Retinal pigment epithelial cell (primary cell): Measurements from ENCODE around the gene BRWD1.

Experiments used
- DNase-seq: peaks from one replicate; pipeline ENCODE4 v3.0.0-alpha.2; 2010; ENCODE audit warnings: low read depth
- H3K4me3 ChIP-seq: 2 replicates; pipeline ENCODE4 v1.5.1; 2011; ENCODE audit warnings: mild to moderate bottlenecking, low read length, control low read depth, moderate library complexity
- TF ChIP-seq, protein P1 (sequence below): conservative IDR thresholded peaks from 2 replicates; pipeline ENCODE4 v1.5.1; 2011; ENCODE audit warnings: low read depth, low read length, control low read depth, inconsistent platforms

The BRWD1 gene

GRCh38 chr21:39313042-39313570 is 326 bp downstream of the BRWD1 start:
- TF ChIP-seq, protein P1, sequence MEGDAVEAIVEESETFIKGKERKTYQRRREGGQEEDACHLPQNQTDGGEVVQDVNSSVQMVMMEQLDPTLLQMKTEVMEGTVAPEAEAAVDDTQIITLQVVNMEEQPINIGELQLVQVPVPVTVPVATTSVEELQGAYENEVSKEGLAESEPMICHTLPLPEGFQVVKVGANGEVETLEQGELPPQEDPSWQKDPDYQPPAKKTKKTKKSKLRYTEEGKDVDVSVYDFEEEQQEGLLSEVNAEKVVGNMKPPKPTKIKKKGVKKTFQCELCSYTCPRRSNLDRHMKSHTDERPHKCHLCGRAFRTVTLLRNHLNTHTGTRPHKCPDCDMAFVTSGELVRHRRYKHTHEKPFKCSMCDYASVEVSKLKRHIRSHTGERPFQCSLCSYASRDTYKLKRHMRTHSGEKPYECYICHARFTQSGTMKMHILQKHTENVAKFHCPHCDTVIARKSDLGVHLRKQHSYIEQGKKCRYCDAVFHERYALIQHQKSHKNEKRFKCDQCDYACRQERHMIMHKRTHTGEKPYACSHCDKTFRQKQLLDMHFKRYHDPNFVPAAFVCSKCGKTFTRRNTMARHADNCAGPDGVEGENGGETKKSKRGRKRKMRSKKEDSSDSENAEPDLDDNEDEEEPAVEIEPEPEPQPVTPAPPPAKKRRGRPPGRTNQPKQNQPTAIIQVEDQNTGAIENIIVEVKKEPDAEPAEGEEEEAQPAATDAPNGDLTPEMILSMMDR: no peak
- no peak for DNase-seq
- peak overlapping the region; percentile 70 for H3K4me3 ChIP-seq

DNA sequence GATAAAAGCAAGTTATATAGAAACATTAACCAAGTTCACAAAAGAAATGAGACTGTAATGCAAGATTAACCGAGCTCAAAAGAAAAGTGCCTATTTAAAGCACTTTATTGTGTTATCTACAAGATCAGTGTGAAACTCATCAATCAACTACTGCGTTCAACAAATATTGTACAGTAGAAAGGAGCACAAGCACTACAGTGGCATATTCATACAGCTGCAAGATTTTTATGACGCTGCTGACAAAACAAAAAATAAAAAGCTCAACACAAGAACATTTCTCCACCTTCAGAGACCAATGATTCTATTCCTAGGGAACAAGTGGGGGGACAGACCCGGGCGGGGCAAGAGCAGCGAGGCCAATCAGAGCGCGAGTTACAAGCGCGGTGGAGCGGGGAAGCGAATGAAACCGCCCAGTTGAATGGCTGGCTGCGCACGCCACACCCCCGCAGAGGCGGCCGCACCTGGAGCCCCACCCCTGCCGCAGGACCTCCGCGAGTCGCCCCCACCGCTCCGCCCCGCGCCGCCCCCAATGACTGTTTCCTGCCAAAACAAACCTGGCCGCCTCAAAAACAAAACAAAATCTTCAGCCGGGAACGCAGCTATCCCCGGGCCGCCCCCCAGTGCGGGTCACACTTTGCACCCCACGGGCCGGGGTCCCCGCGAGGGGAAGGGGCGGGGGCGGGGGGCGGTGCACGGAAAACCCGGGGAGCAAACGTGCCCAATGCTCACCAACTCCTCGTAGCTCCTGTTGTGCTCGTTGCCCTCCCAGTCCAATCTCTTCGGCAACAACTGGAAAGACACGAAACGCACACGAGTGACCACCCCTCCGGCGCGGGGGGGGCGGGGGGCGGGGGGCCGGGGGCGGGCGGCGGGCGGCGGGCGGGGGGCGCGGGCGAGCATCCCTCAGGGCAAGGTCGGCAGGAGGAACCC is 1.1 kb downstream of the BRWD1 start:
- peak overlapping the region; percentile 70 for H3K4me3 ChIP-seq
- TF ChIP-seq, protein P1: no peak
- peak; percentile 70 for DNase-seq

GRCh38 chr21:39311164-39311563 is 2.3 kb downstream of the BRWD1 start:
- TF ChIP-seq, protein P1: no peak
- no peak for DNase-seq
- no peak overlapping the region for H3K4me3 ChIP-seq

- DNase-seq: peak; percentile 69
- TF ChIP-seq, protein P1: no peak
These were observed 6.0 kb downstream of the BRWD1 start for GRCh38 chr21:39307466-39307865.

GRCh38 chr21:39300587-39300986 is 12.8 kb downstream of the BRWD1 start:
- TF ChIP-seq, protein P1: no peak
- no peak for DNase-seq
- H3K4me3 ChIP-seq: no peak overlapping the region

More at GRCh38 chr21:39307466-39307865, 6.0 kb downstream of the BRWD1 start:
- H3K4me3 ChIP-seq: no peak overlapping the region

GRCh38 chr21:39296891-39297290 is 16.5 kb downstream of the BRWD1 start:
- TF ChIP-seq, protein P1: no peak
- H3K4me3 ChIP-seq: no peak overlapping the region
- DNase-seq: no peak
